ENCODE results near the gene ASIC4. TPM values are rescaled to one million over a fixed set of nuclear protein-coding genes. Genes with fewer than 3 reads are reported as not detected.

ASIC4 gene
- total RNA-seq, 1 experiment from 2014 or later = 0.17 TPM

- no peak for TF ChIP-seq CTCF (IDR thresholded peaks at IDR 0.05; ENCODE audit: unreplicated experiment)
- Mint-ChIP-seq H3K27me3 (ENCODE audit: unreplicated experiment) (no peaks in the 10 kb centered on the region), H3K36me3 (ENCODE audit: insufficient read depth, unreplicated experiment) (peaks cover 36% of the 10 kb centered on the region), H3K27ac (ENCODE audit: unreplicated experiment) (no peak overlapping the region), H3K9me3 (ENCODE audit: low read depth, unreplicated experiment) (no peaks in the 10 kb centered on the region), H3K4me3 (ENCODE audit: low read depth, unreplicated experiment) (no peak overlapping the region), H3K4me1 (ENCODE audit: low read depth, unreplicated experiment) (peaks cover 23% of the 10 kb centered on the region)
- CTCF ChIA-PET = no interaction called here
- intact Hi-C loops (cut with micrococcal nuclease; ENCODE audit: unreplicated experiment) = no loop called here
- DNase-seq = no peak
- no TSS peak for BruUV-seq (replicated peaks)
Observed at GRCh38 chr2:219501849-219502248, 12.4 kb upstream of the ASIC4 start.

DNA sequence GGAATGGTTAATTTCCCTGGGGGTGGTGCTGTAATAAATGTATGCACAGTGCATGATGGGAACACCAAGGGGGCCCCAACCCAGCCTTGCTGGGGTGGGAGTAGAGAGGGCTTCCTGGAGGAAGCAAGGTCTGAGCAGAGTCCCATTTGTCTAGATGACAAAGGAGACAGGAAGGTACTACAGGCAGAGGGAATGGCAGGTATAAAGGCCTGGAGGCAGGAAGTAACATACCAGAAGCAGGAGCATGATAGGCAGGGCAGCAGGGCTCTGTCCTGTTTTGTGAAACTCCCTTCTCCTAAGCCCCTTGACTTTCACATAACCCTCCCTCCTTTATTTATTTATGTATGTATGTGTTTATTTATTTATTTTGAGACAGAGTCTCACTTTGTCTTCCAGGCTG, 11.7 kb upstream of the ASIC4 start:
- H3K27me3 Mint-ChIP-seq (ENCODE audit: unreplicated experiment) = no peaks in the 10 kb centered on the region
- intact Hi-C loops (cut with micrococcal nuclease; ENCODE audit: unreplicated experiment) = no loop called here
- H3K36me3 Mint-ChIP-seq (ENCODE audit: insufficient read depth, unreplicated experiment) = peaks cover 30% of the 10 kb centered on the region
- no peak overlapping the region for H3K4me3 Mint-ChIP-seq (ENCODE audit: low read depth, unreplicated experiment)
- H3K4me1 Mint-ChIP-seq (ENCODE audit: low read depth, unreplicated experiment) = peaks cover 23% of the 10 kb centered on the region
- CTCF ChIA-PET = interaction anchor here (0.7 kb wide), 1 partner anchor 19 kb away, joined by 5 read pairs; no protein-coding TSS in a partner anchor
- no peak for DNase-seq
- no peaks in the 10 kb centered on the region for H3K9me3 Mint-ChIP-seq (ENCODE audit: low read depth, unreplicated experiment)
- no peak overlapping the region for H3K27ac Mint-ChIP-seq (ENCODE audit: unreplicated experiment)
- TF ChIP-seq CTCF (IDR thresholded peaks at IDR 0.05; ENCODE audit: unreplicated experiment) = no peak
- BruUV-seq (replicated peaks) = no TSS peak

- H3K27me3 Mint-ChIP-seq (ENCODE audit: unreplicated experiment) = peaks cover 16% of the 10 kb centered on the region
- H3K9me3 Mint-ChIP-seq (ENCODE audit: low read depth, unreplicated experiment) = no peaks in the 10 kb centered on the region
- CTCF ChIA-PET = no interaction called here
- peaks cover 28% of the 10 kb centered on the region for H3K36me3 Mint-ChIP-seq (ENCODE audit: insufficient read depth, unreplicated experiment)
- no peak overlapping the region for H3K27ac Mint-ChIP-seq (ENCODE audit: unreplicated experiment)
- DNase-seq = no peak
- peaks cover 10% of the 10 kb centered on the region for H3K4me1 Mint-ChIP-seq (ENCODE audit: low read depth, unreplicated experiment)
- no peak for TF ChIP-seq CTCF (IDR thresholded peaks at IDR 0.05; ENCODE audit: unreplicated experiment)
- BruUV-seq (replicated peaks) = no TSS peak
- no peak overlapping the region for H3K4me3 Mint-ChIP-seq (ENCODE audit: low read depth, unreplicated experiment)
- intact Hi-C loops (cut with micrococcal nuclease; ENCODE audit: unreplicated experiment) = no loop called here
Observed at GRCh38 chr2:219505585-219505984, 8.7 kb upstream of the ASIC4 start.

DNA sequence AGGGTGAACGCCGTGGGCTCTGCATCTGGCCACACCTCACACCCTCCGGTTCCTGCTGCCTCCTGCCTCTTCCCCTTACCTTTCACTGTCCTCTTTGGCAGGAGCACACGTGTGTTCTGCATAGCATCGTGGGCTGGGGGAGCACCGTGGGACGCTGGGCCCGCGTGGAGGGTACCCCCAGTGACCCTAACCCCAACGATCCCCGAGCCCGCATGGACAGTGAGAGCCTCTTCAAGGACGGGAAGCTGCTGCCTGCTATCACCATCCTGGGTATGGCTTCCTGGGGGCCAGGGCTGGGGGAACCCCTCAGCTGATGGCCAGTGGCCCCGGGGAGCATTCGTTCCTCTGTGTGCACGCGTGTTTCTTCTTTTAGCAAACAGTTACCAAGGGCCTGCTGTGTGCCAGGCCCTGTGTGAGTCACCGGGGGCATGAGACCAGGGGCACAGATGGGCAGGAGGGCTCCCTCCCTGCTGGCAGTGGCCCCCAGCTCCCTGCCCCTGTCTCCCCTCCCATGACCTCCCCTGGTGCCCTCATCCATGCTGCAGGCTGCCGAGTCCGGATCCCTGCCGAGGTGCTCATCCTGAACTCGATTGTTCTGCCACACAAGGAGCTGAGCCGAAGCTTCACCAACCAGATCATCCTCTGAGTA, 8.0 kb upstream of the ASIC4 start:
- no peak overlapping the region for H3K27ac Mint-ChIP-seq (ENCODE audit: unreplicated experiment)
- BruUV-seq (replicated peaks) = no TSS peak
- peaks cover 34% of the 10 kb centered on the region for H3K36me3 Mint-ChIP-seq (ENCODE audit: insufficient read depth, unreplicated experiment)
- intact Hi-C loops (cut with micrococcal nuclease; ENCODE audit: unreplicated experiment) = no loop called here
- peaks cover 11% of the 10 kb centered on the region for H3K4me1 Mint-ChIP-seq (ENCODE audit: low read depth, unreplicated experiment)
- peaks cover 23% of the 10 kb centered on the region for H3K27me3 Mint-ChIP-seq (ENCODE audit: unreplicated experiment)
- no peaks in the 10 kb centered on the region for H3K9me3 Mint-ChIP-seq (ENCODE audit: low read depth, unreplicated experiment)
- no peak for DNase-seq
- TF ChIP-seq CTCF (IDR thresholded peaks at IDR 0.05; ENCODE audit: unreplicated experiment) = no peak
- CTCF ChIA-PET = no interaction called here
- H3K4me3 Mint-ChIP-seq (ENCODE audit: low read depth, unreplicated experiment) = no peak overlapping the region
